H1 (cell line): Measurements from ENCODE around the gene TRDMT1. TPM values are rescaled to one million over a fixed set of nuclear protein-coding genes. Genes with fewer than 3 reads are reported as not detected.

ENCODE experiments used
- CTCF ChIA-PET: fragments of 300-600 bp; sonication (Branson Sonifier 250); formaldehyde crosslinking; loops from one replicate; lab custom pipeline; 2021; ENCODE audit not compliant: partially characterized antibody; lab: Charles Lee
- POLR2A ChIA-PET: fragments of 300-600 bp; sonication (Branson Sonifier 250); formaldehyde crosslinking; loops from one replicate; lab custom pipeline; 2021; ENCODE audit warnings: inconsistent platforms; ENCODE audit not compliant: partially characterized antibody; lab: Charles Lee
- DNase-seq, 2 experiments: peaks; one replicate each; pipeline versions ENCODE4 v3.0.0 to v3.0.0-alpha.2; 2010 to 2022; ENCODE audit warnings: low spot score in 2 of 2, low read depth in 1 of 2, mixed read lengths in 1 of 2
- FAIRE-seq: peaks from 2 replicates; lab custom pipeline; 2011; peaks lifted over from hg19 to GRCh38; lab: Jason Lieb, UNC
- H2AFZ ChIP-seq: 2 replicates; pipeline ENCODE4 v1.8.1; 2012; ENCODE audit warnings: low read length, inconsistent platforms
- H2AK5ac ChIP-seq: 2 replicates; pipeline ENCODE4 v1.6.1; 2013; ENCODE audit warnings: low read depth, low read length
- H2BK120ac ChIP-seq: replicated peaks from 2 replicates; pipeline ENCODE3; 2013; ENCODE audit warnings: low read depth, low read length, inconsistent platforms
- H2BK12ac ChIP-seq: 2 replicates; pipeline ENCODE4 v1.6.1; 2013; ENCODE audit warnings: low read depth, low read length
- H2BK15ac ChIP-seq: 2 replicates; pipeline ENCODE4 v1.6.1; 2013; ENCODE audit warnings: low read length
- H2BK20ac ChIP-seq: 2 replicates; pipeline ENCODE4 v1.6.1; 2013; ENCODE audit warnings: low read length
- H2BK5ac ChIP-seq: 2 replicates; pipeline ENCODE4 v1.6.1; 2013; ENCODE audit warnings: low read depth, low read length
- H3K14ac ChIP-seq: 2 replicates; pipeline ENCODE4 v1.6.1; 2013; ENCODE audit warnings: inconsistent platforms; ENCODE audit not compliant: insufficient read length
- H3K18ac ChIP-seq: 2 replicates; pipeline ENCODE4 v1.6.1; 2013; ENCODE audit warnings: low read length; ENCODE audit errors: extremely low read depth
- H3K23ac ChIP-seq: 2 replicates; pipeline ENCODE4 v1.6.1; 2013; ENCODE audit warnings: inconsistent platforms; ENCODE audit not compliant: insufficient read length
- H3K23me2 ChIP-seq: 2 replicates; pipeline ENCODE4 v1.6.1; 2013; ENCODE audit warnings: low read depth, low read length
- H3K27ac ChIP-seq: 2 replicates; pipeline ENCODE4 v1.6.1; 2011; ENCODE audit warnings: low read depth, low read length, inconsistent platforms
- H3K27me3 ChIP-seq, 4 experiments: replicated peaks in 1 of 4; 1 replicate in 1 of 4; 2 replicates in 3 of 4; pipeline versions ENCODE4 v1.6.1 to v1.8.1; 2011 to 2013; ENCODE audit warnings: low read length in 3 of 4, mild to moderate bottlenecking in 3 of 4, inconsistent platforms in 2 of 4, mixed read lengths in 2 of 4, moderate library complexity in 1 of 4; ENCODE audit not compliant: control insufficient read depth in 3 of 4, insufficient read depth in 3 of 4; ENCODE audit errors: extremely low read depth in 1 of 4
- H3K36me3 ChIP-seq, 4 experiments: 2 replicates each; pipeline versions ENCODE4 v1.6.1 to v1.8.1; 2011 to 2013; ENCODE audit warnings: mild to moderate bottlenecking in 4 of 4, low read length in 3 of 4, moderate library complexity in 2 of 4, control low read depth in 1 of 4, inconsistent platforms in 1 of 4; ENCODE audit not compliant: insufficient read depth in 4 of 4, control insufficient read depth in 2 of 4
- H3K4ac ChIP-seq: replicated peaks from 2 replicates; pipeline ENCODE3; 2013; ENCODE audit warnings: low read length, low read depth, mixed read lengths, inconsistent platforms; ENCODE audit not compliant: insufficient read length
- H3K4me1 ChIP-seq, 4 experiments: replicated peaks in 1 of 4; 1 replicate in 1 of 4; 2 replicates in 3 of 4; pipeline versions ENCODE4 v1.6.1 to v1.8.1; 2011 to 2013; ENCODE audit warnings: low read length in 3 of 4, inconsistent platforms in 2 of 4, mixed read lengths in 1 of 4; ENCODE audit not compliant: insufficient read depth in 4 of 4, control insufficient read depth in 3 of 4
- H3K4me2 ChIP-seq, 2 experiments: 2 replicates each; pipeline versions ENCODE4 v1.6.1 to v1.8.1; 2011 to 2013; ENCODE audit warnings: low read depth in 2 of 2, low read length in 2 of 2, control low read depth in 1 of 2, inconsistent platforms in 1 of 2, mild to moderate bottlenecking in 1 of 2; ENCODE audit not compliant: insufficient read depth in 1 of 2
- H3K4me3 ChIP-seq, 4 experiments: fragments of 200-600, 300-600 bp in 1 of 4; sonication (generic), shearing (Covaris generic), sonication (Bioruptor Twin) in 1 of 4; 2 replicates each; pipeline versions ENCODE4 v1.5.1 to v1.8.1; 2011 to 2016; ENCODE audit warnings: low read length in 4 of 4, low read depth in 3 of 4, control low read depth in 2 of 4, inconsistent platforms in 2 of 4, mild to moderate bottlenecking in 2 of 4, mixed read lengths in 1 of 4, moderate library complexity in 1 of 4; ENCODE audit not compliant: insufficient read depth in 2 of 4; ENCODE audit errors: extremely low read depth in 1 of 4
- H3K56ac ChIP-seq: replicated peaks from 2 replicates; pipeline ENCODE3; 2013; ENCODE audit warnings: low read depth, mild to moderate bottlenecking, mixed read lengths, low read length, inconsistent platforms; ENCODE audit not compliant: insufficient read length
- H3K79me1 ChIP-seq: 2 replicates; pipeline ENCODE4 v1.6.1; 2013; ENCODE audit warnings: low read depth, low read length, control low read depth
- H3K79me2 ChIP-seq, 2 experiments: 2 replicates each; pipeline versions ENCODE4 v1.6.1 to v1.8.1; 2012 to 2013; ENCODE audit warnings: low read length in 2 of 2, mild to moderate bottlenecking in 2 of 2, inconsistent platforms in 1 of 2; ENCODE audit not compliant: insufficient read depth in 2 of 2, control insufficient read depth in 1 of 2
- H3K9ac ChIP-seq, 4 experiments: replicated peaks in 1 of 4; 1 replicate in 1 of 4; 2 replicates in 3 of 4; pipeline versions ENCODE4 v1.6.1 to v1.8.1; 2011 to 2013; ENCODE audit warnings: low read depth in 3 of 4, low read length in 3 of 4, control low read depth in 2 of 4, mild to moderate bottlenecking in 2 of 4, moderate library complexity in 2 of 4, inconsistent platforms in 1 of 4; ENCODE audit errors: extremely low read depth in 1 of 4
- H3K9me3 ChIP-seq, 2 experiments: 2 replicates each; pipeline versions ENCODE4 v1.6.1 to v1.8.1; 2012 to 2013; ENCODE audit warnings: mild to moderate bottlenecking in 2 of 2, moderate library complexity in 2 of 2, control low read depth in 1 of 2, inconsistent platforms in 1 of 2, low read depth in 1 of 2, low read length in 1 of 2, mixed read lengths in 1 of 2; ENCODE audit not compliant: insufficient read depth in 2 of 2
- H4K20me1 ChIP-seq, 2 experiments: replicated peaks in 1 of 2; 2 replicates each; pipeline versions ENCODE3 to v1.8.1; 2011 to 2013; ENCODE audit warnings: inconsistent platforms in 2 of 2, low read length in 2 of 2, mild to moderate bottlenecking in 1 of 2; ENCODE audit not compliant: insufficient read depth in 2 of 2, control insufficient read depth in 1 of 2
- H4K5ac ChIP-seq: 2 replicates; pipeline ENCODE4 v1.6.1; 2013; ENCODE audit warnings: low read length, low read depth, mixed read lengths, inconsistent platforms; ENCODE audit not compliant: insufficient read length
- H4K8ac ChIP-seq: 2 replicates; pipeline ENCODE4 v1.8.0; 2013; ENCODE audit warnings: mild to moderate bottlenecking, moderate library complexity, low read length, inconsistent platforms; ENCODE audit not compliant: insufficient read depth; ENCODE audit errors: extremely low read depth
- H4K91ac ChIP-seq: replicated peaks from 2 replicates; pipeline ENCODE3; 2013; ENCODE audit warnings: low read length, mixed read lengths, inconsistent platforms; ENCODE audit not compliant: insufficient read length
- CTCF ChIP-seq, 3 experiments: IDR thresholded peaks; 1 replicate in 2 of 3; 2 replicates in 1 of 3; pipeline versions ENCODE4 v1.5.1 to v1.6.1; 2011; ENCODE audit warnings: low read length in 3 of 3, mild to moderate bottlenecking in 3 of 3, inconsistent platforms in 2 of 3, low read depth in 1 of 3, moderate library complexity in 1 of 3; ENCODE audit not compliant: insufficient read depth in 1 of 3; ENCODE audit errors: control extremely low read depth in 1 of 3
- NANOG ChIP-seq: IDR thresholded peaks from 2 replicates; pipeline ENCODE4 v1.6.1; 2011; ENCODE audit warnings: low read length, low read depth, mild to moderate bottlenecking, inconsistent platforms; ENCODE audit not compliant: insufficient read depth, poor library complexity, severe bottlenecking
- SRF ChIP-seq: IDR thresholded peaks from 2 replicates; pipeline ENCODE4 v1.6.1; 2011; ENCODE audit warnings: mild to moderate bottlenecking, low read depth, low read length, moderate library complexity
- TBP ChIP-seq: IDR thresholded peaks from 2 replicates; pipeline ENCODE4 v1.6.1; 2011; ENCODE audit warnings: low read depth, low read length, improper control_type of control experiment
- WGBS, 2 experiments: shearing (Covaris generic) in 1 of 2; methylation state at CpG; one replicate each; pipeline versions ENCODE4 v1.1.6 to v1.1.7; 2013 to 2015; ENCODE audit warnings: low lambda C conversion rate in 2 of 2, mixed read lengths in 2 of 2, inconsistent platforms in 1 of 2, low coverage in 1 of 2, missing lambda C conversion rate in 1 of 2; ENCODE audit not compliant: insufficient replicate concordance in 2 of 2, insufficient coverage in 1 of 2, insufficient read length in 1 of 2; ENCODE audit errors: extremely low coverage in 1 of 2, missing lambda C conversion rate in 1 of 2; 5-methylcytosine and 5-hydroxymethylcytosine counted together
- polyA plus RNA-seq, 7 experiments: library from polyadenylated mRNA; depleted of rRNA in 3 of 7; stranded (reverse) in 5 of 7; unstranded in 2 of 7; fragments of >200 nt in 5 of 7; fragments of 200-250 nt in 2 of 7; gene quantifications; 1 replicate in 5 of 7; 2 replicates in 1 of 7; 4 replicates in 1 of 7; pipeline versions ENCODE4 v1.2.1 to v1.2.3, GENCODE V29; 2011 to 2013; ENCODE audit warnings: missing spikeins in 2 of 7, mixed read lengths in 2 of 7
- total RNA-seq: library from RNA; stranded (reverse); fragmentation: NEBNext Ultra II Directional; extraction: Animal tissue kit (Norgen Biotek cat#: 25700); gene quantifications from 2 replicates; pipeline ENCODE4 v1.2.1, GENCODE V29; 2021

The TRDMT1 gene
- total and polyA plus RNA-seq, 2 of the 8 experiments (the other 6 are each of a cell fraction or from before 2014, with no cell fraction given): 7.4 to 21.4 TPM

DNA sequence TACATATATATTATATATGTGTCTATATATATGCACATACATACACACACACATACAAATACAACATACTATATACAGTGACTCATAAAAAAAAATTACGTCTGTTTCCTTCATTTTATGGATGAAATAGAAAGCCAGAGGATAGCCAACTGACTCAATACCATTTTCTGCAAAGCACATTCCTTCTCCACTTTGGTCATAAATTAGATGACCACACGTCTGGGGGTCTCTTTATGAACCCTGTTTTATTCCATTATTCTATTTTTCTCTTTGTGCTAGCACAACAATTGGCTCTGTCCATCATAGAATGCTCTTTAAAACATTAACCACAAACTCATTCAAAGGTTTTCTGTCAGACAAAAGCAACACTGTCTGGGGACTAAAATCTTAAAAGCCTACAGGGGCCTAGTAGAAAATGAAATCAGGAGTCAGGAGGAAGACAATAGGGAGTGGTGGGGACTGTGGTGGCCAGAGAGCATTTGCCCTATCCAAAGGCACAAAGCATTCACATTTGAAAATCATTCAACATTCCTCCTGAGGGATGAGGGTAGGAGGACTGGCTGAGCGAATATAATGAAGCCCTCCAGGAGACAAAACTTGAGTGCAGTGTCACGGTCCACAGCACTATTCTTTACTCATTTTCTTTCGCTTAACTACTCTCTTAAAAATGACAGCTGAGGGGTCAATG lies 76.1 kb downstream of the TRDMT1 start:
- H3K9me3 ChIP-seq: no peaks in the 10 kb centered on the region
- TF ChIP-seq TBP (no peak), CTCF (IDR thresholded peaks at IDR 0.05; ENCODE audit: control extremely low read depth in 1 of 3, insufficient read depth in 1 of 3, low read depth in 1 of 3, low read length in 3 of 3) (no peak), NANOG (no peak), SRF (no peak)
- TF ChIP-seq, all 59 proteins: peak for 0
- Histone ChIP-seq H3K36me3 (no peaks in the 10 kb centered on the region), H3K9ac (no peak overlapping the region), H4K20me1 (no peaks in the 10 kb centered on the region), H4K91ac (no peak overlapping the region), H3K79me2 (no peaks in the 10 kb centered on the region), H2BK20ac (no peak overlapping the region), H3K4me2 (no peak overlapping the region), H3K27ac (no peak overlapping the region), H4K5ac (no peak overlapping the region), H3K23ac (no peak overlapping the region), H3K18ac (no peak overlapping the region), H3K56ac (no peak overlapping the region), H3K4me1 (peaks cover 0 to 5% (median 4%) of the 10 kb centered on the region in 4 experiments; a peak in 4 of 7 replicates), H3K79me1 (no peaks in the 10 kb centered on the region), H2AFZ (no peak overlapping the region), H2BK15ac (no peak overlapping the region), H4K8ac (no peak overlapping the region), H2AK5ac (no peak overlapping the region), H2BK12ac (no peak overlapping the region), H3K4me3 (no peak overlapping the region), H3K23me2 (no peaks in the 10 kb centered on the region), H2BK5ac (no peak overlapping the region), H3K14ac (no peak overlapping the region), H2BK120ac (no peak overlapping the region), H3K4ac (no peak overlapping the region), H3K27me3 (no peaks in the 10 kb centered on the region)
- CTCF ChIA-PET: interaction anchor here (1.4 to 2.3 kb wide), 2 partner anchors 9 to 19 kb away, joined by 4 to 7 read pairs; no protein-coding TSS in a partner anchor
- DNase-seq (no peak), FAIRE-seq (no peak)
- WGBS, 2 experiments: 72% methylated on average over 5 of the region's 5 CpGs; no CpG with 5 or more reads in 1 of the 2 experiments
- POLR2A ChIA-PET: no interaction called here
